HG02852 (cell line): ENCODE measurements around the gene DEAF1.
"Not testable (repeated sequence)": the region's sequence is repeated elsewhere in the genome, so short reads cannot be mapped to it uniquely, and the experiment has no call there.

Source experiments
- ATAC-seq: cut with Tn5 transposase; IDR thresholded peaks from one replicate; pipeline ENCODE4 v1.9.1; 2021; ENCODE audit warnings: mild to moderate bottlenecking, moderate library complexity; ENCODE audit not compliant: unreplicated experiment

Gene DEAF1

DNA sequence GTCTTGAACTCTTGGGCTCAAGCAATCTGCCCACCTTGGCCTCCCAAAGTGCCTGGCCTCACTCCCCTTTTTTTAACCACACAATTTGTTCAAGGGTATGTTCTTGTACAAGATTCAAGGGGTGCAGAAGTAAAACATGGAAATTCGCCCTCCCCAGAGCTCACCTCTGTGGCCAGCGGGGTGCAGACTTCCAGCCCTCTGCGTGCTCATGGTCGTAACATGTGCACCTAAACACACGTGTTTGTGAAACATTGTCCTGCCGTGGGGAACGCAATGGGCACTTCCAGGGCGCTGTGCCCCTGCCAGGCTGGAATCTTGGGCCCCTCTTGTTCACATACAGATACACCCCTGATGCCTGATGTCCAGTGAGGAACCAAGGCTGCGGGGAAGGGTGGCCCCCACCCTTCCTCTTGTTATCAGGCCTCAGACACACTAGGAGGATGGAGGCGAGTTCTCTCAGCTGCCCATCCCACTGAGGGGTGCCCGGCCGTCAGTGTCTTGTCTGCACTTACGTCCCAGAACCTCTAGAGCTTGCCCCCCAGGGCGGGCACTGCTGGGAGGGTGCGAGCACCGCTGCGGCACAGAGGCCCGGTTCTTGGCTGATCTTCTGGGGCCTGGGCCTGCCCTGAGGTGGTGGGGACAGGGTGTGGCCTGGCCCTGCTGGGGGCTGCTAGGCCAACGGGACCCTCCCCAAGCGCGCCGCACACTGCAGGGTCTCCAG, 6.9 kb upstream of the DEAF1 start:
- no peak for ATAC-seq

DNA sequence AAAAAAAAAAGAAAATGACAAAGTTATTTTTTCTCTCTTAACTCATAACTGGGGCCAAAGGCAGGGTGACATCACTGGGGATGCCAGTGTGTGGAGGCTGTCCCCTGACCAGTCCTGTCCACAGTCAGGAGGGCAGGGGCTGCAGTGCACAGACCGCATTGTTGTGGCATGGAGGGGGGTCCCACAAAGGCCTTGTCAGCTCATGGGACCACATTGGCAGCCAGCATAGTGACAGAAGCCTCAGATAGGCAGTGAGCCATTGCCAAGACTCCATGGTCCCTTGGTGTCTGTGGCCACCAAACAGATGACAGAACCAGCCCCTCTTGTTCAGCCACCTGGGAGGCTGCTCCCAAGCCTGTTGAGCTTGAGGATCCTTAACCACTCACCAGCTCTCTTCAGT, 4.7 kb upstream of the DEAF1 start:
- no peak for ATAC-seq

DNA sequence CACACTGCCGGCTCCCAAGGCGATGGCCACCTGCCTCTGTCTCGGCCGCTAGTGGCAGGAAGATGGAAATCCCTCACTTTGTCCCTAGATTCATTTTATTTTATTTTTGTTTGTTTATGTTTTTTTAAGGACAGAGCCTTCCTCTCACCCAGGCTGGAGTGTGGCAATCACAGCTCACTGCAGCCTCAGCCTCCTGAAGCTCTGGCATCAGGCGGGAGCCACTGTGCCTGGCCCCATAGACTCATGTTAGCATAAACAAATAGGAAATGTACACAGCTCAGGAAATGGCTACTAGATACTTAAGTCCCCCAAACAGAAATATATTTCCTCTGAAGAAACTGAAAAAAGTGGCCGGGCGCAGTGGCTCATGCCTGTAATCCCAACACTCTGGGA, 4.1 kb upstream of the DEAF1 start:
- ATAC-seq: no peak

DNA sequence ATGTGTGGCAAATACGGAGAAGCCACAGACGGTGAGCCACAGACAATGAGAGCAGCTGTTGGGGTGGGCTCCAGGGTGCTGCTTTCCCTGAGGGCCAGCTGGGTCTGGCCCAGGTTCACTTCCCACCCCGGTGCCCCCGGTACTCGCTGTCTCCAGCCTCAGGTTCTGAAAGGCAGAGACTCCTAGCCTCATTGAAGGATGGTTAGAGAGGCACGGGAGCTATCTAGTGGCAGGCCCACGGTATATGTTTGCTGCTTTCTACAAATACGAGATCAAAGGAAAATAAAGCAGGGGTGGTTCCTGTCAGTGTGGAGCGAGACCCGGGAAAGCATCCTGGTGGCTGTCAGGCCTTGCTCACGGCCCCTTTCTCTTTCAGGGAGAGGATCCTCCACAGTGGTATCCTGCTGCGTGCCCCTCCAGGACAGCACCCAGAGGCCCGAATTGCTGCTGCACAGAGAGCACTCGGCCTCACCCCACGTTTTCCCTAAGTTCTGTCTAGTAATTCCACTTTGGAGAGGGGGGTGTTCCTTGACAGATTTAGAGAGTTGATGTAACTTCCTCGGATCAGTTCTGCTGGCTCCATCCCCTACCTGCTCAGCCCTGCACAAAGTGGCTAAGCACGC, 3.6 kb upstream of the DEAF1 start:
- ATAC-seq: no peak

DNA sequence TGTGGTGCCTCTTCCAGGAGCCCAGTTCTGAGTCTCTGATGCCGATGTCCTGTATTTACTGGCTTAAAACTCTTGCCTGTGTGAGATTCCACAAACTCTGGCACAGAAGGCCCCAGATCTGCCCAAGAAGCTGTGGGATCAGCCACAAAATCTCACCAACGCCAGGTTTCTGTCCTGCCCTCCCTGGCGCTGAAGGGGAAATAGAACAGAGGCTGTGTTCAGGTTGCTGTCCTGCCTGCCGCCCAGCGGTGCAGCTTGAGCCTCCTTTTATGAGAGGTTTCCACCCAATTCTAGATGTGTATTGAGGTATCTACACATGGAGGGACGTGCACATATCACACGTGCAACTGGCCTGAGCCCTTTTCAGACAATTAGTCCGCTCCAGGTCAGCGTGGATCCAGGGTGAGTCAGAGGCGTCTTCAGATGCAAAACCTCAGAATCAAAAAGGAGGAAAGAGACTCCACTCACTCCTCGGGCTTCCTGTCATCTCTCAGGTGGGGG, 2.8 kb upstream of the DEAF1 start:
- ATAC-seq: no peak

DNA sequence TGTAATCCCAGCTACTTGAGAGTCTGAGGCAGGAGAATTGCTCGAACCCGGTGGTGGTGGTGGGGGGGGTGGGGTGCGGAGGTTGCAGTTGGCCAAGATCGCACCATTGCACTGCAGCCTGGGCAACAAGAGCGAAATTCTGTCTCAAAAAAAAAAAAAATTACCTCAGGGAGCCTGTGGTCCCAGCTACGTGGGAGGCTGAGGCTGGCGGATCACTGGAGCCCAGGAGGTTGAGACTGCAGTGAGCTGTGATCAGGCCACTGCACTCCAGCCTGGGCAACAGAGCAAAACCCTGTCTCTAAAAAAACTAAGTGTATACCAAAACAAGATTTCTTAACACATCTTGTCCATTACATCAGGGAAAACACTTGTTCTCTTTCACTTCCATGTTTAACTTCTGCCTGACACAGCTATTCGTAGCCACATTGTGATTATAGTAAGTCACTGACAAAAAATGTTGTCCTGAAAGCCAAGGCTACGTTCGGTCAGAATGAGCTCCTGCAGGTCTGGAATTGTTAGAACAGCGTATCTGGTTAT, 2.0 kb upstream of the DEAF1 start:
- ATAC-seq: no peak

DNA sequence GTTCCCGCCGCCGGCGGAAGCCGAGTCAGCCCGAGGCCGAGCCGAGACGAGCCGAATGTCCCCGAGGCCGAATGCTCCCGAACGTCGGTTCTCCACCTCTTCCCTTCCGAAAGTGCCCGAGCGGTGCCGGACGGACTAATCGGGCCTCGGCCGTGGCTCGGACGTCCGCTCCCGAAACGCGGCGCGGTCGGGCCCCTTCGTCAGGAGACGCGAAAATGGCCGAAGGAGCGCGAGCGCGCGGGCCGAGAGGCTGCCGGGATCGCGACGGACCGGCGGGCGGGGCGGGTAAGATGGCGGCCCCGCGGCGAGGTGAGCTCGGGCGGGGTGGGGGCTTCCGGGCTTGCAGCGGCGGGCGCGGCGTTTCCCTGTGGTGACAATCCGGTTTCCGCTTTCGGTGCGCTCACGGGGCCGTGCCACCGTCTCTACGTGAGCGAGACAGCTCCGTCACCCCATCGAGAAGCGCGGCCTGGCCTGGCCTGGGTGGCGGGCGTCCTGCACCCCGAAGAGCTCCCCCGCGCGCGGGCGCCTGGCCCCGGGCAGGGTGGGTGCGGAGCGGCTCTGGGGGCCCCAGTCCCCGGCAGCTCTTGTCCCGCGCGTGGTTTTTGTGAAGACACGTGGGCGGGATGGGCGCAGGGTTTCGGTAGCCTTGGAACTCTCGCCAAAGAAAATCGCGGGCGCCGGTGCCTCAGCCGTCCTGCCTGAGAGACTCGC, 671 bp upstream of the DEAF1 start, which contains the start of gene TMEM80:
TSS of gene TMEM80 (plus strand) at position 279 of the 711 bp plus-strand sequence. CDS start at position 291, 12 bp downstream.
- peak; percentile 71 for ATAC-seq

DNA sequence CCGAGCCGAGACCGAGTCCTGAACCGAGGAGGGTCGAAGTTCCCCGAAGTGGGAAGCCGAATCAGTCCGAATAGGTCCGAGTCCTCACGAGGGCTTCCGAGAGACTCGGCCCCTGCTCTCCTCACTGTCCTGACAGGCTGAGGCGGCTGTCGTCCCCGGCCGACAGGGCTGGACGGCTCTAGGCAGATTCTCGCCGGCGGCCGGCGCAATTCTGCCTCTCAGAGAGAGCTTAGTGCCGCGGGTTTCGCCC, 191 bp upstream of the DEAF1 start:
- ATAC-seq: no peak

DNA sequence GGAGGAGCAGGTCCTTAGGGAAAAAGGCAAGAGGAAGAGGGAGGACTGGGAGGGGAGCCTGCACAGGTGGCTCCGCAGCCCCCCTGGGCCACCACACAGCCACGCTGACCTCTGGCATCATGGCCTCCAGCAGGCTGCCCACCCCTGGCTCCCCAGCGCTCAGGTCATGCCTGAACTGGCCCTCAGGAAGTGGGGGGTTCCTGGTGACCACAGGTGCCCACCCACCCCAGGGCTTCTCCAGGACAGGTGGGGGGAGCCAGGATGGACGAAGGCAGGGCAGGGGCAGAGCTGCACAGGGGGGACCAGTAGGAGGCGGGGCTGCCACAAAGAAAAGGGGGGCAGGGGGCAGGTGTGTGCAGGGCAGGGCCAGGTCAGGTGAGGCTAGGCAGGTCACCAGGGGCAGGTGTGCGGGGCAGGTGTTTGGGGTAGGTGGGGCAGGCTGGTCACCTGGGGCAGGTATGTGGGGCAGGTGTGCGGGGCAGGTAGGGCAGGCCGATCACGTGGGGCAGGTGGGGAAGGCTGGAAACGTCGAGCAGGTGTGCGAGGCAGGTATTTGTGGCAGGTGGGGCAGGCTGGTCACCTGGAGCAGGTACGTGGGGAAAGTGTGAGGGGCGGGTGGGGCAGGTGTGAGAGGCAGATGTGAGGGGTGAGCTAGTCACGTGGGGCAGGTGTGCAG, 997 bp downstream of the DEAF1 start:
- ATAC-seq: no peak

DNA sequence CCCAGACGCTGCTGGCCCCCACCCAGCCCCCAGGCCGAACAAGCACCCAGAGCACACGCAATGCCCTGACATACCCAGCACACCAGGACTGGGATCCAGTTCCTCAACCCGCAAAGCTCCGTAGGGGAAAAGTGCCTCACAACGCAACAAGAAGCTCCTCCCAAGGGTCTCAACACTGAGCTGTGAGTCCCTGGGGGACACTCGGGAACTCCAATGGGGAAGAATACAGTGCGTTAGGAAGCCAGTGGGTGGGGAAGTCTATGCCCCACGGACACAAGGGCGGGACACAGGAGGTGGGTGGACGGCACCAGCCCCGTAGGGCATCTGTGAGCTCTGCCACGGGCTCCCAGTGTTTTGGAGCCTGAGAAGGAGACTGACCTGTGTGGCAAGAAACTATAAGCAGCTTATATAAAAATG, 1.6 kb downstream of the DEAF1 start:
- no peak for ATAC-seq

DNA sequence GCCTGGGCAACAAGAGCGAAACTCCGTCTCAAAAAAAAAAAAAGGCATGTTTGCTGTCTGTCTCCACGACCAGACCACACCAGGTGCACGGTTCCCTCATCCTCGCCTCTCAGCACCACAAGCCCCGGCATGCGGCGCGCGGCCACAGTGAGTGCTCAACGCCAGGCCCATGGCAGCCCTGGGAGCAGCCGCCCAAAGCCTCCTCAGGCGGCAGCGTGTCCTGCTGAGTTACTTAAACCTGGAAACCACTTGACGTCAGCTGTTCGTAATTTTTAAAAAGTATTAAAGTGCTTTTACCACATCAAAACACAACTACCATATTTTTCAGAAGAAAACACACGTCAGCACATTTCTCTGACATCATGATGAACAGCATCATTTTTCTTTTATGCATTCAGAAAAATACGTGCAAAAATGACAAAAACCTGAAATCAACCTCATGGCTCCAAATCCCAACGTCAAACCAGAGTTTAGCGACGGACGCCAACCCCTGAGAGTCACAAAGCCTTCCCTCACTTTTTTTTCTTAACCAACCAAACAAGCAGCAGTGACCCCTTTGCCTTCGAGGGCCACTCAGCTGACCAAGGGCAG, 2.1 kb downstream of the DEAF1 start:
- no peak for ATAC-seq

DNA sequence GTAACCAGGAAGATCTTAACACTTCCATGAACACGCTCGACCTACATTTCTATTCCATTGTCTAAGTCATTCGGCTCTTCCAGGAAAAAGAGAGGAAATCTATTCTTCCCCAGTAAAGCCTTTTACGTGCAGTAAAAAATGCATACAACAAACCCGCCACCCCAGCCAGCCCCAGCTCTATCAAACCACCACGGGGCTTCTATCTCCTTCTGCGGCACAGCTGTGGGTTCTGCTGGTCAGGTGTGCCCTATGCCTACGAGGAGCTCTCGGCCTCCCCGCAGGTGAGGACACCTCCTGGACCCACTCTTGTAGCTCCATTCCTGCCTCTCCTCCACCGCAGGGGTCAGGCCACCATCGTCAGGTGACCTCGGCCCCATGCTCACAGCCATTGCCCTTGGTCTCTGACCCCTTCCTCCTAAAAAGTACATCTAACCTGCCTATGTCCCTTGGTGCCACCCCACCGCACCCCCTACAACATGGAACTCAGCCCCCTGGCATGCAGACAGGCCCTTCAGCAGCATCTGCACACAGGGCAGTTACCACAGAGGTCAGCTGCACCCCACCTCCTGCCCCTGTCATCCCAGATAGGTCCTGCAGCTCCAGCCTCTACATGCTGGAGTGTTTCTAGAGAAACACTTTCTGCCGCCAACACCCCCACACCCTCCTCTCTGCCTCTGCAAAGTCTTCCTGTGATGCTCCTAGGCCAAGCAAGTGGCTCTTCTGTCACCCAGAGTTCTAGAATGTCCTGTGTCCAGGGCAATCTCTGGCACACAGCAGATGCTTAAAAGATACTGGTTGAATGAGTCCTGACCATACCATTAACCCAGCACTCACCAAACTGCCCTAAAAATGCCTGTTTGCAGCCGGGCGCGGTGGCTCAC, 3.1 kb downstream of the DEAF1 start:
- ATAC-seq: no peak

DNA sequence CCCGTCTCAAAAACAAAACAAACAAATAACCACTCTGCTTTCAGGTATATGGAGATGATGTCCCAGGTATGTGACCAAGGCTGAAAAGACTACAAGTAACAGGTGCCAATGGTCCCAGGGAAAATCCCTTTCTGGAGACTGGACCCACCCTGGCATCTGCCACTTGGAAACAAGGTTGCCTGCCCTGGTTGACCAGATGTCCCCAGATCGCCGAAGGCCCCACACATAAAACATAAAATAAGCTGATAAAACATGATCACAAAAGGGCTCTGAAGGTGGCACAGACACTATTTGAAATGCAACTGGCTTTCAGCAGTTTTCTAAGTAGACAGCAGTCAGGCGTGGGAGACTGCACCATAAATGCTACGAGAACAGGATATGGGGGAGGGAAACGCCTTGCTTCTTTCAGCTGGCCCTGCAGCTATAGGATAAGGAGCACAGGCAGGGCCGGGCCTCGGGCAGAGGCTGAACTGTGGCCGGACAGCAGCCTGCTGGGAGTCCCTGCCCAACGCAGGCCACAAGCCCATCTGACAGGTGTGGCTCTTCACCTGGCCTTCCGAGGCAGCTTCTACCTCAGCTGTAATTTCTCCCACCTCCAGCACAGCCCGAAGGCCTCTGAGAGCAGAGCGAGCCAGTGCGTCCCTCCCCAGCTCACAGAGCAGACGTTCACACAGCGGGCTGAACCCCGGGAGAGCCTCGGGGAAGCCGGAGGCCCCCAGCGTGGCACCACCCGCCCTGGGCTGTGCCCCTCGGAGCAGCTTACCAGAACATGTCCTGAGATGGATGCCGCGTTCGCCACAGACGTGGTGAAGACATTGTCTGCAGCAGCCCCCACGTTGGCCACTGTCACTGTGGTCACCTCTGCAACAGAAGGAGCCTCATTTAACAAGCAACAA, 4.0 kb downstream of the DEAF1 start:
- ATAC-seq: no peak

DNA sequence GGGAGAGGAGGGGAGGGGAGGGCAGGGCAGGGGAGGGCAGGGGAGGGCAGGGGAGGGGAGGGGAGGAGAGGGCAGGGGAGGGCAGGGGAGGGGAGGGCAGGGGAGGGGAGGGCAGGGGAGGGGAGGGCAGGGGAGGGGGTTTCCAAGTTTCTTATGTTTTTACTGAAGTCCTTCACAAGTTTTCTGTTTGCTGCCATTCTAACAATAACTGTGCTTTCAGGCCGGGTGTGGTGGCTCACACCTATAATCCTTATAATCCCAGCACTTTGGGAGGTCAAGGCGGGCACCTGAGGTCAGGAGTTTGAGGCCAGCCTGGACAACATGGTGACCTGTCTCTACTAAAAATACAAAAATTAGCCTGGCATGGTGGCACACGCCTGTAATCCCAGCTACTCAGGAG, 4.8 kb downstream of the DEAF1 start:
- not testable (repeated sequence) for ATAC-seq

DNA sequence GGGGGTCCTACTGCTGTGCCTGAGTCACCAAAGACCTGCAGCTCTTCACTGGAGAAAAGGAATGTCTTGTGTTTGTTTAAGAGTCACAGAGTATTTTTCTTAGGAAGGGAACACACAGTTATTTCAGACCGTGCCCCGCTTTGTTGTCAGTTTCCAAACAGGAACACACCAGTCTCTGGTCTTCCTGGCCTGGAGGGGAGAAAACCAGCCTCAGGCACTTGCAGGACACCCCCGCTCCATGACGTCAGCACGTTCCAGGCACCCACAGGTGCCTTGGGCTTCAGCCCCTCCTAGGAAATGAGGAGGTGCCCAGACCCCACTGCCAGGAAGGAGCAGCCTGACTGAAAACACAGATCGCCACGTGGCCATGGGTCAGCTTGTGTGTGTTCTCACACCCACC, 5.4 kb downstream of the DEAF1 start:
- no peak for ATAC-seq

DNA sequence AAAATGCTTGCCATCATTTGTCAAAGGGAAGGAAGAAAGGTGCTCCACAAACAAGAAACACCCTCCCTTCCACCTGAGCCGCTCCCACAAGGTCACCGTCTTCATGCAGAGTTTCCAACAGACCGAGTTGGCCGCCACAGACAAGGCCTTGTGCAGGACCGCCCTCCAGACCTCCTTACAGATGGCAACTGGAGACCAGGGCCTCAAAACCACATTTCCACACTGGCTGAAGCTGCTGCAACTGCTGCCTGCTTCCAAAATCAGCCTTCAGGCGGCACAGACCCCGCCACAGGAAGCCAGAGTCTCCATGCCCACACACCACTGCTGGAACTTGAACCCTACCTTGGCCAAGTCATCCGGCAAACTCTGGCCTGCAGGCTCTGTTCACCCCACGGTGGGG, 6.3 kb downstream of the DEAF1 start:
- no peak for ATAC-seq

DNA sequence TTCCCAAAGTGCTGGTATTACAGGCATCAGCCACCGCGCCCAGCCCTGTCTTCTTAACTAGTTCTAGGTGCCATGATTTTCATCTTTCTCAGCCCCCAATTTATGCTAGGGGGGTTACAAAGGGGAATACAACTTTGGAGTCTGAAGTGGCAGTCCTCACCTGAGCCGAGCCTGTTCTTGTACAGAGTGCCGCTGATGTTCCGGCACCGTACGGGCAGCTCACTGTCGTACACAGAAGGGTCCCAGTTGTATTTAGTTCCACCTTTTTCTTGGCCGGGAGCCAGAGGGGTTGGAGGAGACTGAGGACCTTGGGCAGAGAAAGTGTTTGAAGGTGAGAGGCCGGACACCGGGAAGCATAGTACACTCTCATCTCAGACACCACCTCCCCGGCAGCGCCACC, 7.3 kb downstream of the DEAF1 start:
- no peak for ATAC-seq

DNA sequence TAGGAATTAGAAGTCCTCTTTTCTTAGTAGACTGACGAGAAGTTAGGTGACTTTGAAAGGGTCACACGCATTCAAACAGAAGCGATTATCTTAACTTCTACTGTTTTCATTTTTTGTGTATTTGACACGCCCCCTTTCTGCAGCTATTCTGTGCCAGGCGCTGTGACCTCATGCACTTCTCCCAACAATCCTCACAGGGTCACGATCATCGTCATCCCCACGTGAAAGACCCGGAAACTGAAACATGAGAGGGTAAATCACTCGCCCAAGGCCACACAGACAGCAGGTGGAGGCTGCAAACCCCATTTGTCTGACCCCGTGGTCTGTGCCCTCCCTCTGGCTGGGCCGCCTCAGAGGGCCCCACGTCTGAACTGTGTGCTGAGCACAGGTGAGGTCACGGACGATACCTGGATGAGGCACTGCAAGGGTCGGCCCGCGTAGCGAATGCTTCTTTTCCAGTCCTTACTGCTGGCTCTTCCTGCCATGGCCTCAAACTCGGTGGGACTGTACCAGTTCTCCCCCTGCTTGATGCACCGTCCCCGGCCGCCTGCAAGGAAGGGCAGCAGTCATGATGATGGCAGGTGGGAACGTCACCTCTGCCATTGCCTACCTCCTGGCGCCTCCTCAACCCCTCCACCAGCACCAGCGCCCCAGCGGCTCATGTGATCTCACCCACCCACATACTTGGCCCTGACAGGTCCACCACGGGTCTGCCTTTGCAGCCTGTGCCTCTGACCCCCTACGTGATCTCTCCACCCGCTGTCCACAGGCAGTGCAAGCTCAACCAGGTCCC, 8.4 kb downstream of the DEAF1 start:
- ATAC-seq: no peak
